Endothelial cell of umbilical vein (primary cell): ENCODE results near the gene CEP170. TPM values are rescaled to one million over a fixed set of nuclear protein-coding genes. Genes with fewer than 3 reads are reported as not detected.

Experiments used
- BruUV-seq: library from RNA; stranded (reverse); fragments of 400-500 nt; replicated peaks from 2 replicates; lab custom pipeline; 2021; lab: Mats Ljungman, UMichigan
- CTCF ChIA-PET: fragments of 300-600, 350-600 bp; sonication (Branson Sonifier 250); formaldehyde crosslinking; loops from one replicate; lab custom pipeline; 2021; ENCODE audit warnings: antibody characterized with exemption, inconsistent platforms; lab: Charles Lee
- POLR2A ChIA-PET: fragments of 300-600, 350-600 bp; sonication (Branson Sonifier 250); formaldehyde crosslinking; loops from one replicate; lab custom pipeline; 2021; ENCODE audit warnings: antibody characterized with exemption, inconsistent platforms; lab: Charles Lee
- DNase-seq: peaks from one replicate; pipeline ENCODE4 v3.0.0-alpha.2; 2011; ENCODE audit warnings: low read depth, low spot score
- FAIRE-seq: peaks from 2 replicates; lab custom pipeline; 2011; peaks lifted over from hg19 to GRCh38; lab: Jason Lieb, UNC
- H2AFZ ChIP-seq: 2 replicates; pipeline ENCODE4 v1.6.0; 2012; ENCODE audit warnings: low read depth, low read length, control low read depth, inconsistent platforms
- H3K27ac ChIP-seq: 2 replicates; pipeline ENCODE4 v1.5.1; 2011; ENCODE audit warnings: low read depth, mild to moderate bottlenecking, control low read depth, low read length, moderate library complexity; ENCODE audit not compliant: insufficient read depth
- H3K27me3 ChIP-seq, 2 experiments: 2 replicates each; pipeline versions ENCODE4 v1.6.0 to v1.6.1; 2011; ENCODE audit warnings: low read length in 2 of 2, mixed read lengths in 1 of 2; ENCODE audit not compliant: control insufficient read depth in 2 of 2, insufficient read depth in 2 of 2
- H3K36me3 ChIP-seq, 2 experiments: 2 replicates in 1 of 2; 3 replicates in 1 of 2; pipeline ENCODE4 v1.5.1; 2011; ENCODE audit warnings: low read length in 2 of 2, mild to moderate bottlenecking in 1 of 2, moderate library complexity in 1 of 2; ENCODE audit not compliant: control insufficient read depth in 2 of 2, insufficient read depth in 2 of 2; ENCODE audit errors: extremely low read depth in 1 of 2
- H3K4me1 ChIP-seq: 3 replicates; pipeline ENCODE4 v1.5.1; 2011; ENCODE audit warnings: mild to moderate bottlenecking, low read length; ENCODE audit not compliant: control insufficient read depth, insufficient read depth; ENCODE audit errors: extremely low read depth
- H3K4me2 ChIP-seq: 2 replicates; pipeline ENCODE4 v1.6.1; 2011; ENCODE audit warnings: low read length, control low read depth, mixed read lengths; ENCODE audit not compliant: insufficient read depth
- H3K4me3 ChIP-seq, 3 experiments: fragments of 200-600 bp in 1 of 3; sonication (generic), shearing (Covaris generic) in 1 of 3; replicated peaks in 1 of 3; 2 replicates each; pipeline ENCODE4 v1.5.1; 2011 to 2016; ENCODE audit warnings: control low read depth in 3 of 3, low read length in 3 of 3, mild to moderate bottlenecking in 2 of 3, inconsistent platforms in 1 of 3, low read depth in 1 of 3, moderate library complexity in 1 of 3; ENCODE audit not compliant: insufficient read depth in 1 of 3
- H3K79me2 ChIP-seq: 2 replicates; pipeline ENCODE4 v1.6.0; 2012; ENCODE audit warnings: low read length, inconsistent platforms; ENCODE audit not compliant: control insufficient read depth, insufficient read depth
- H3K9ac ChIP-seq: replicated peaks from 2 replicates; pipeline ENCODE3; 2011; ENCODE audit warnings: low read length, control low read depth; ENCODE audit not compliant: insufficient read depth; ENCODE audit errors: extremely low read depth
- H3K9me1 ChIP-seq: replicated peaks from 3 replicates; pipeline ENCODE4 v1.6.0; 2011; ENCODE audit warnings: mild to moderate bottlenecking, low read length; ENCODE audit not compliant: control insufficient read depth, insufficient read depth; ENCODE audit errors: extremely low read depth
- H3K9me3 ChIP-seq: replicated peaks from 2 replicates; pipeline ENCODE4 v1.5.1; 2012; ENCODE audit warnings: low read length, inconsistent platforms; ENCODE audit not compliant: control insufficient read depth, insufficient read depth
- H4K20me1 ChIP-seq: replicated peaks from 2 replicates; pipeline ENCODE3; 2011; ENCODE audit warnings: mild to moderate bottlenecking, low read length; ENCODE audit not compliant: control insufficient read depth, insufficient read depth; ENCODE audit errors: extremely low read depth
- CTCF ChIP-seq, 2 donors: IDR thresholded peaks; 1 replicate in 1 of 2; 2 replicates in 1 of 2; pipeline ENCODE4 v1.5.1; 2011; ENCODE audit warnings: low read length in 2 of 2, mild to moderate bottlenecking in 2 of 2, moderate library complexity in 2 of 2, control low read depth in 1 of 2, inconsistent platforms in 1 of 2, low read depth in 1 of 2; ENCODE audit not compliant: insufficient read depth in 1 of 2; ENCODE audit errors: extremely low read depth in 1 of 2
- EZH2 ChIP-seq: IDR thresholded peaks from 2 replicates; pipeline ENCODE4 v1.6.1; 2012; ENCODE audit warnings: borderline replicate concordance, low read depth, mild to moderate bottlenecking, moderate library complexity, low read length, inconsistent platforms; ENCODE audit not compliant: severe bottlenecking
- FOS ChIP-seq: IDR thresholded peaks from 2 replicates; pipeline ENCODE4 v1.6.1; 2011; ENCODE audit warnings: mild to moderate bottlenecking, low read length, moderate library complexity, borderline replicate concordance; ENCODE audit not compliant: insufficient read depth
- GATA2 ChIP-seq: IDR thresholded peaks from 2 replicates; pipeline ENCODE4 v1.7.0; 2011; ENCODE audit warnings: low read depth, mild to moderate bottlenecking, moderate library complexity, mixed read lengths, low read length; ENCODE audit not compliant: insufficient read length, insufficient read depth
- JUN ChIP-seq: IDR thresholded peaks from 2 replicates; pipeline ENCODE4 v1.6.1; 2011; ENCODE audit warnings: borderline replicate concordance, low read depth; ENCODE audit not compliant: insufficient read length, insufficient read depth
- MAX ChIP-seq: IDR thresholded peaks from 2 replicates; pipeline ENCODE4 v1.6.1; 2011; ENCODE audit not compliant: insufficient read depth, insufficient read length
- MYC ChIP-seq: IDR thresholded peaks from one replicate; pipeline ENCODE4 v1.6.1; 2011; ENCODE audit warnings: mild to moderate bottlenecking, low read depth, low read length
- POLR2A ChIP-seq: IDR thresholded peaks from 2 replicates; pipeline ENCODE4 v1.6.1; 2012; ENCODE audit warnings: low read depth, mild to moderate bottlenecking, control low read depth, low read length
- POLR2AphosphoS5 ChIP-seq: IDR thresholded peaks from 2 replicates; pipeline ENCODE4 v1.6.1; 2012; ENCODE audit warnings: low read depth, mild to moderate bottlenecking, control low read depth, low read length, moderate library complexity; ENCODE audit not compliant: insufficient read depth
- dilution Hi-C: fragments of 300-500 bp; cut with MboI; formaldehyde crosslinking; loops from one replicate; pipeline ENCODE4 v1.15.0; 2019; ENCODE audit warnings: low sequenced_read_pairs; ENCODE audit not compliant: extremely low pct_ligation_motif_present
- intact Hi-C: fragments of 100-400 bp; cut with micrococcal nuclease; formaldehyde crosslinking; loops from one replicate; pipeline ENCODE4 v1.10.0; 2022
- polyA plus RNA-seq, 4 experiments: library from polyadenylated mRNA; depleted of rRNA in 3 of 4; stranded (reverse) in 3 of 4; unstranded in 1 of 4; fragments of >200 nt; gene quantifications; 2 replicates each; pipeline versions ENCODE4 v1.2.1 to v1.2.3, GENCODE V29; 2011 to 2012; ENCODE audit warnings: missing spikeins in 1 of 4
- total RNA-seq: library from RNA; stranded (reverse); gene quantifications from 2 replicates; pipeline ENCODE4 v1.2.3, GENCODE V29; 2021

The CEP170 gene
- total and polyA plus RNA-seq, 2 donors (not counting 3 experiments of a cell fraction or from before 2014, with no cell fraction given), result 49.6 to 225 TPM

- BruUV-seq, result TSS peak; percentile 62
- H3K4me2 ChIP-seq, result peak within 1 kb of the TSS; percentile 95
- H3K9me3 ChIP-seq, result no peaks in the 10 kb centered on the region
- ChIA-PET POLR2A (interaction anchor here (0.6 to 2.4 kb wide), 6 partner anchors 9 to 32 kb away, joined by 3 to 19 read pairs (median 6); no protein-coding TSS in a partner anchor), CTCF (interaction anchor here (0.9 to 2.9 kb wide), 12 partner anchors 9 to 88 kb away, joined by 3 to 18 read pairs (median 4); no protein-coding TSS in a partner anchor)
- peaks cover 89% of the 10 kb centered on the region for H3K79me2 ChIP-seq
- H2AFZ ChIP-seq, result peak within 1 kb of the TSS; percentile 48
- no peaks in the 10 kb centered on the region for H4K20me1 ChIP-seq
- peak within 1 kb of the TSS; percentile 70 to 95 (median 92) for H3K4me3 ChIP-seq
- no peaks in the 10 kb centered on the region for H3K27me3 ChIP-seq
- peaks cover 25% of the 10 kb centered on the region for H3K4me1 ChIP-seq
- peak within 1 kb of the TSS; percentile 86 for H3K27ac ChIP-seq
- DNase-seq, result peak; percentile 100
- TF ChIP-seq POLR2AphosphoS5 (peak; percentile 91), MAX (peak; percentile 2), CTCF (IDR thresholded peaks at IDR 0.05; ENCODE audit: extremely low read depth in 1 of 2, insufficient read depth in 1 of 2, low read depth in 1 of 2, low read length in 2 of 2) (no peak), MYC (no peak), FOS (no peak), POLR2A (peak; percentile 57), GATA2 (no peak), EZH2 (no peak), JUN (no peak)
- peak within 1 kb of the TSS; percentile 94 for H3K9ac ChIP-seq
- dilution Hi-C loops (no loop called here), intact Hi-C loops (loop anchor here (1.0 to 10.0 kb wide), 5 partner anchors 8 to 81 kb away; no protein-coding TSS in a partner anchor)
- H3K36me3 ChIP-seq, result no peaks in the 10 kb centered on the region
- no peaks in the 10 kb centered on the region for H3K9me1 ChIP-seq
- peak; percentile 99 for FAIRE-seq
These were observed 871 bp upstream of the CEP170 start, which contains the start of gene SDCCAG8 for GRCh38 chr1:243255791-243256512. SDCCAG8 (plus strand) TSS chr1:243256041; CDS start chr1:243256174, 133 bp downstream.
